Thyroid gland (tissue), 4 donors: ENCODE measurements around the gene ITPRIPL2. TPM values are rescaled to one million over a fixed set of nuclear protein-coding genes. Genes with fewer than 3 reads are reported as not detected.

Experiments used
- DNase-seq, 2 donors: peaks; one replicate each; pipeline ENCODE4 v3.0.0-alpha.2; 2019
- H3K27ac ChIP-seq, 3 donors: fragments of 200-600 bp; sonication (generic); 1 replicate in 2 of 3; 2 replicates in 1 of 3; pipeline ENCODE4 v1.5.1; 2016 to 2019; ENCODE audit warnings: mild to moderate bottlenecking in 1 of 3, moderate library complexity in 1 of 3
- H3K27me3 ChIP-seq: fragments of 200-600 bp; sonication (generic); one replicate; pipeline ENCODE4 v1.5.1; 2019
- H3K36me3 ChIP-seq, 2 donors: fragments of 200-600 bp; sonication (generic); one replicate each; pipeline ENCODE4 v1.5.1; 2016 to 2019
- H3K4me1 ChIP-seq, 2 donors: fragments of 200-600 bp; sonication (generic); one replicate each; pipeline ENCODE4 v1.5.1; 2017 to 2019
- H3K4me3 ChIP-seq, 3 donors: fragments of 200-600 bp; sonication (generic); replicated peaks in 1 of 3; 1 replicate in 2 of 3; 2 replicates in 1 of 3; pipeline ENCODE4 v1.5.1; 2016; ENCODE audit warnings: mild to moderate bottlenecking in 1 of 3
- H3K9me3 ChIP-seq: fragments of 200-600 bp; sonication (generic); one replicate; pipeline ENCODE4 v1.5.1; 2017
- POLR2A ChIP-seq, 2 donors: fragments of 450-650 bp; IDR thresholded peaks; one replicate each; pipeline ENCODE4 v1.6.1; 2017; ENCODE audit warnings: antibody characterized with exemption in 2 of 2, mild to moderate bottlenecking in 2 of 2, moderate library complexity in 1 of 2
- WGBS, 2 donors: methylation state at CpG; one replicate each; pipeline ENCODE4 v1.1.5; 2017; 5-methylcytosine and 5-hydroxymethylcytosine counted together
- intact Hi-C: fragments of 100-400 bp; cut with DNase I; formaldehyde crosslinking; loops from one replicate; pipeline ENCODE4 v1.15.1; 2023
- total RNA-seq, 4 donors: library from RNA; depleted of rRNA; stranded (reverse); fragments of >200 nt; gene quantifications; one replicate each; pipeline ENCODE4 v1.2.3, GENCODE V29; 2016
- TF ChIP-seq, protein P1 (sequence below), 6 experiments: fragments of 200-600 bp in 3 of 6; fragments of 450-650 bp in 3 of 6; sonication (generic) in 3 of 6; IDR thresholded peaks; one replicate each; pipeline ENCODE4 v1.5.1; 2016 to 2019; ENCODE audit warnings: antibody characterized with exemption in 6 of 6, mild to moderate bottlenecking in 2 of 6, inconsistent platforms in 1 of 6, moderate library complexity in 1 of 6

Gene ITPRIPL2
- total RNA-seq, 4 donors from 2014 or later: 34.2 to 47.0 (median 39.7) TPM

DNA sequence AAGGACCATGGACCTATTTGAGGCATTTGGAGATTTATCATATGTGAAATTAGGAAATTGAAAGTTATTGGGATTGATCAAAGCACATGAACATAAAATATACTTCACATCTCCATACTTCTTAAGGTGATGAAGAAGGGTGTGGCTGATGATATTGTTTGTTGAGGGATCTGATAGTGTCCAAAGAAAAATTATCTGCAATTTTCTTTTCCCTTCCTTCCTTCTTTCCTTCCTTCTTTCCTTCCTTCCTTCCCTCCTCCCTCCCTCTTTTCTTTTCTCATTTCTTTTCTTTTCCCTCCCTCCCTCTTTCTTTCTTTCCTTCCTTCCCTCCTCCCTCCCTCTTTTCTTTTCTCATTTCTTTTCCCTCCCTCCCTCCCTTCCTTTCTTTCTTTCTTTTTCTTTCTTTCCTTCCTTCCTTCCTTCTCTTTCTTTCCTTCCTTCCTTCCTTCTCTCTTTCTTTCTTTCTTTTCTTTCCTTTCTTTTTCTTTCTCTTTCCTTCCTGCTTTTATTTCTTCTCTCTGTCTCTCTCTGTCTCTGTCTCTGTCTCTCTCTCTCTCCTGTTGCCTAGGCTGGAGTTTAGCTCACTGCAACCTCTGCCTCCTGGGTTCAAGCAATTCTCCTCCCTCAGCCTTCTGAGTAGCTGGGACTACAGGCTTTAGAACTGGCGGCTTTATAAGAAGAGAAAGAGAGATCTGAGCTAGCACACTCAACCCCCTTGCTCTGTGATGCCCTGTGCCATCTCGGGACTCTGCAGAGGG is 20.9 kb upstream of the ITPRIPL2 start:
- Histone ChIP-seq H3K9me3 (no peaks in the 10 kb centered on the region), H3K4me3 (no peak overlapping the region), H3K36me3 (no peaks in the 10 kb centered on the region), H3K27me3 (no peaks in the 10 kb centered on the region), H3K27ac (no peak overlapping the region), H3K4me1 (no peaks in the 10 kb centered on the region)
- 78 to 90% methylated on average over 2 of the region's 2 CpGs for WGBS, 2 donors
- no peak for DNase-seq
- TF ChIP-seq, protein P1, sequence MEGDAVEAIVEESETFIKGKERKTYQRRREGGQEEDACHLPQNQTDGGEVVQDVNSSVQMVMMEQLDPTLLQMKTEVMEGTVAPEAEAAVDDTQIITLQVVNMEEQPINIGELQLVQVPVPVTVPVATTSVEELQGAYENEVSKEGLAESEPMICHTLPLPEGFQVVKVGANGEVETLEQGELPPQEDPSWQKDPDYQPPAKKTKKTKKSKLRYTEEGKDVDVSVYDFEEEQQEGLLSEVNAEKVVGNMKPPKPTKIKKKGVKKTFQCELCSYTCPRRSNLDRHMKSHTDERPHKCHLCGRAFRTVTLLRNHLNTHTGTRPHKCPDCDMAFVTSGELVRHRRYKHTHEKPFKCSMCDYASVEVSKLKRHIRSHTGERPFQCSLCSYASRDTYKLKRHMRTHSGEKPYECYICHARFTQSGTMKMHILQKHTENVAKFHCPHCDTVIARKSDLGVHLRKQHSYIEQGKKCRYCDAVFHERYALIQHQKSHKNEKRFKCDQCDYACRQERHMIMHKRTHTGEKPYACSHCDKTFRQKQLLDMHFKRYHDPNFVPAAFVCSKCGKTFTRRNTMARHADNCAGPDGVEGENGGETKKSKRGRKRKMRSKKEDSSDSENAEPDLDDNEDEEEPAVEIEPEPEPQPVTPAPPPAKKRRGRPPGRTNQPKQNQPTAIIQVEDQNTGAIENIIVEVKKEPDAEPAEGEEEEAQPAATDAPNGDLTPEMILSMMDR (IDR thresholded peaks at IDR 0.05): no peak
- TF ChIP-seq POLR2A (IDR thresholded peaks at IDR 0.05): no peak
- intact Hi-C loops: no loop called here

DNA sequence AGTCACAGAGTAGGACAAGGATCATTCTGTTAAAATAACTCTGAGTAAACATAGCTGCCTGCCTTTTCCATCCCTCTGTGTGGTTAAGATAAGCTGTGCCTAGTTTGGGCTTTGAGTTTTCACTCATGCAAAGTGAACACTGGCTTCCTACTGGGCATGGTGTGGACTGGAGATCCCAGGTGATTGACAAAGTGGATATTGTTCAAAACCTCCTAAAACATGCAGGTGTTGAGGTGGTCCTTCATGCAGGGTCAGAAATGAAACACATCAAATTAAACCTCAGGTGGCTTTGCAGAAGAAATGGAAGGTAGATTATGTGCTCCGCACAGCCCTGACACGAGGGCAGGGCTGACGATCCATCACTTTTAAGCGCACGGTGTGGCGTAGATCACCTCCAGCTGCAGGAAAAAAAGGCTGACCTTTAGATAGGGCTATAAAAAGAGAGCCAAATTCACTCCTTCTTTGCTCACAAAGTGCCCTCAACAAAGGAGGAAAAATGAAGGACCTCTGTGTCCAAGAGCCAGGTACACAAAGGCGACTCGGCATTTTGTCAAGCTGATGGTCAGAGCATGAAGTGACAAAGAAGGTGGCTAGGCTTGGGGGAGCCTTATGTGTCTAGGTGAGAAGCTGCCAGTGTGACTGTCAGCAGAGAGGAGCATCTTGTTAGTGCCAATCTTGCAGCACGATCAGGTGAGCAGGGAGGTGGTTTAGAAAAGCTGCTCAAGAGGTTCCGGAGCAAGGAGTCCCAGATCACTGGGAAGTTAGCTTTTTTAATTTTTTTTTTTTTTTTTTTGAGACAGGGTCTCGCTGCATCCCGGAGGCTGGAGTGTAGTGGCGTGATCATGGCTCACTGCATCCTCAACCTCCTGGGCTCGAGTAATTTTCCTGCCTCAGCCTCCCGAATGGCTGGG is 19.9 kb upstream of the ITPRIPL2 start:
- no peaks in the 10 kb centered on the region for H3K36me3 ChIP-seq
- 78 to 83% methylated on average over 15 of the region's 15 CpGs for WGBS, 2 donors
- no peak overlapping the region for H3K4me3 ChIP-seq
- TF ChIP-seq POLR2A (IDR thresholded peaks at IDR 0.05): no peak
- TF ChIP-seq, protein P1 (IDR thresholded peaks at IDR 0.05): no peak
- DNase-seq: no peak
- no peaks in the 10 kb centered on the region for H3K27me3 ChIP-seq
- H3K9me3 ChIP-seq: no peaks in the 10 kb centered on the region
- intact Hi-C loops: no loop called here
- no peaks in the 10 kb centered on the region for H3K4me1 ChIP-seq
- H3K27ac ChIP-seq: no peak overlapping the region

GRCh38 chr16:19094542-19095365 is 19.0 kb upstream of the ITPRIPL2 start:
- no peak for TF ChIP-seq POLR2A (IDR thresholded peaks at IDR 0.05)
- TF ChIP-seq, protein P1 (IDR thresholded peaks at IDR 0.05): no peak
- no peaks in the 10 kb centered on the region for H3K27me3 ChIP-seq
- no peaks in the 10 kb centered on the region for H3K9me3 ChIP-seq
- no peak overlapping the region for H3K27ac ChIP-seq
- no peak for DNase-seq
- H3K4me3 ChIP-seq: no peak overlapping the region
- intact Hi-C loops: no loop called here
- 79 to 80% methylated on average over 11 of the region's 11 CpGs for WGBS, 2 donors
- no peaks in the 10 kb centered on the region for H3K4me1 ChIP-seq
- no peaks in the 10 kb centered on the region for H3K36me3 ChIP-seq

- no peaks in the 10 kb centered on the region for H3K36me3 ChIP-seq
- intact Hi-C loops: no loop called here
- no peak overlapping the region for H3K4me3 ChIP-seq
- H3K27ac ChIP-seq: no peak overlapping the region
- no peaks in the 10 kb centered on the region for H3K27me3 ChIP-seq
- no peaks in the 10 kb centered on the region for H3K9me3 ChIP-seq
- DNase-seq: no peak
- no peak for TF ChIP-seq POLR2A (IDR thresholded peaks at IDR 0.05)
- TF ChIP-seq, protein P1 (IDR thresholded peaks at IDR 0.05): no peak
- WGBS, 2 donors: 86 to 87% methylated on average over 5 of the region's 5 CpGs
- H3K4me1 ChIP-seq: no peaks in the 10 kb centered on the region
Observed at GRCh38 chr16:19095654-19096053, 18.1 kb upstream of the ITPRIPL2 start.
